GM21825 (cell line): ENCODE data around the gene CENPP.
"Not testable (repeated sequence)": the region's sequence is repeated elsewhere in the genome, so short reads cannot be mapped to it uniquely, and the experiment has no call there.

ENCODE experiments used
- ATAC-seq: cut with Tn5 transposase; IDR thresholded peaks from one replicate; pipeline ENCODE4 v1.9.1; 2021; ENCODE audit warnings: mild to moderate bottlenecking, moderate library complexity; ENCODE audit not compliant: unreplicated experiment

CENPP gene

DNA sequence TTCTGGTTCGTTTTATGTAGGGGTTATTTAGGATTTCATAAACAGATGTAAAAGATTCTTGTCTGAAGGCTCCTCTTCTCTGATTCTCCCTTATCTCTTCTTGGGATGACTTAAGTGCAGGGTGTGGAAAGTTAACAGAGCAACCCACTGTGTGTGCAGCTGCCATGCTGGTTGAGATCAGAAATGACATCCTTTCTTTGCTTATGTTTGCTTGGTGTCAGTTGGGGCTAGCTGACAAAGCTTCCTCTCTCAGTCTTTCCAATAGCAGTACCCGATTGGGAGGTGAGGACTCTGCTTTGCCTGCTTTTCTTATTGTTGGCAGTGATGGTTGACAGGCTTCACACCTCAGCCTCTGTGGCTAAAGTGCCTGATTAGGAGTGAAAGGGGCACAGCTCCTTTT, 52.1 kb downstream of the CENPP start:
- ATAC-seq: no peak

DNA sequence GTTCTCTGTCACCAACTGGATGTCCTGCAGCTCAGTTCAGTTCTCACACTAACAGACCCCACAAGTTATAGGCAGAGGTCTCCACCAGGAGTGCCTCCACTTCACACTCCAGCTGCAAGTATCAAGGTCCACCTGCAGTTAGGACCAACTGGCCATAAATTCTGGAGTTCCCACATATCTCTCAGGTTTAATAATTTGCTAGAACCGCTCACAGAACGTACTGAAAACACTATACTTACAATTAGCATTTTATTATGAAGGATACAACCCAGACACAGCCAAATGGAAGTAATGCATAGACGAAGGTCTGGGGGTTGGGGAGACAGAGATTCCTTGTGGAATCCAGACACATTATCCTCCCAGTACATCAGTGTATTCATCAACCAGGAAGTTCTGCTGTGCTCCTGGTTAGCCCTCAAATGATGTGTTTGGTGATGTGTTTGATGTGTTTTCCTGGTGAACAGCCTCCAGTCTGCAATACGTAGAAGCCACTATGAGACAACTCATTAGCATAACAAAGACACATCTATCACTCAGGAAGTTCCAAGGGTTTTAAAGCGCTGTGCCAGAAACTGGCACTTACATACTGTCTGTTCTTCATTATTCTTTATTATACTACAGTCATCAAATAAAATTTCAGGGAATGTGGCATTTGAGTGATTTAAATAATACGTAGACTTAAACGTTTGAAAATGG, 53.3 kb downstream of the CENPP start:
- ATAC-seq: no peak

DNA sequence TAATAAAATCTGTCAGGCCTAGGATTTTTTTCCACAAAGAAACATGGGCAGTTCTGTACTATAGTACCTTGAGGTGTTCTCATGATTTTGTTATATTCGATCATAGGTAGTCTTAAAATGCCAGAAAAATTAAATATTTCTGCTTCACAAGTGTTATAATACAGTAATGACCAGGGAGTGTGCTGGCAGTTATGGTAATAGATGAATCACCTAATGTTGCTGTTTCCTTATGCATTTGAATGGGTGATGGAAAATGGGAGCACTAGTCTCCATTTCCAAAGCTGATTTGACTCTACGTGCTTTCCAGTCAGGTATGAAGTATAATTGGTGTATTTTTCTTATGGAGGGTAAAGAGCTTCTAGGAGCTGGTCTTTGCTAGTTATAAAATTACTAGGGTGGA, 54.9 kb downstream of the CENPP start:
- no peak for ATAC-seq

DNA sequence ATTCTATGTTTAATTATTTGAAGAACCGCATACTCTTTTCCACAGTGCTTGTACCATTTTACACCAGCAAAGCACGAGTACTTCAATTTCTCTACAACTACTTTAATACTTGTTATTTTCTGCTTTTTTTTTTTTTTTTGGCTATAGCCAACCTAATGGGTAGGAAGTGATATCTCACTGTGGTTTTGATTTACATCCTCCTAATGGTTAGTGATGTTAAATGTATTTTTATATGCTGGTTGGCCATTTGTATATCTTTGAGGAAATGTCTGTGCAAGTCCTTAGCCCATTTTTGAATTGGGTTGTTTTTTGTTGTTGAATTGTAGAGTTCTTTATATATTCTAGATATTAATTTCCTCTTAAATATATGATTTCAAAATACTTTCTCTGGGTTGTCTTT, 56.0 kb downstream of the CENPP start:
- ATAC-seq: no peak

DNA sequence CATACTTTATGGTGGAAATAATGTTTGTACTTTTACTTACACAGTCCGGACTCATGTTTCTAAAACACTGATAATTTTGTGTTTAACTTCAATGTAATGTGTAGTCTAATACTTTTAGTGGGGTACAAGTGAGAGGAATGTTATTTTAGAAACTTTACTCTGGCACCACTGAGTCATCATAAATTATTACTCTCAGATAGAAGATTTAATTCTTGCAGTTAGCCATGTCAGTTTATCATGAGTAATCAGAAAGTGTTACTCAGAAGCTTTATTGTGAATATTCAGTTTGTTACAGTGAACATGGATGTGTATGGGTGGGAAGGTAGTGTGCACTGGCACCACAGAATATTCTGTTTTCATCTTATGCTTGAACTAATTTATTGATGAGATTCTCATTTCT, 58.6 kb downstream of the CENPP start:
- ATAC-seq: no peak

DNA sequence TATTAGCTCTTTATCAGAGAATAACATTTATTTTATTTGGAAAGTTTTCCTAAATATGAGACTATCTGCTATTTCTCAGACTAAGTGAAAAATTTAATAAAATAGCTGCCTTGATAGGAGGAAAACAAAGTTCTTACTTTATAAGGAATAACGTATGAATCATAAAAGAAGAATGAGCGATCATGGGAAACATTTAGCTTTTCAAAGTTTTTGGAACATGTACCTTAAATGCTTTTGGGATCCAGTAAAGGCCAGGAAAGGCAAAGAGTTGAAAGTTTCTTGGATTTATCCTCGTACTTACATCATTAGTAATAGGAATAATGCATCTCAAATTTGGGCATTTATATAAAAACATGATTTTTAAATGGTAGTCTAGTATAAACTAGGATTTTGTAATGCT, 59.2 kb downstream of the CENPP start:
- ATAC-seq: no peak

DNA sequence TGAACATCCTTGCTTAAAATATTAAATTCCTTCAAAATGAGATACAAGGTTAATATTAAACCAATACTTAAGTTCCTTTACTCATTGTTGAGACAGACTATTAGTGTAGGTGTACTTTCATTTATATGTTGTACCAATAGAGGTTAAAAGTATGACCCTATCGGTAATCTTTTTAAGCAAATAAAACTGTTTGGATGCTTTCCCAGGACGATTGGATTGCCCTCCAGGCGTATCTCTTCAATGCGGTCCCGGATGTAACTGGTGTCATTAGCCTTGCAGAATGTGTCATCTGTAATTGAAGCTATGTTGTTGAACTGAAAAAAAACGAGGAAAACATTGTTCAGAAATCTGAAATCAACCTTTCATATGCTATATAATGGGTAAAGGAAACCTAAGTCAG, 59.7 kb downstream of the CENPP start:
- ATAC-seq: no peak

DNA sequence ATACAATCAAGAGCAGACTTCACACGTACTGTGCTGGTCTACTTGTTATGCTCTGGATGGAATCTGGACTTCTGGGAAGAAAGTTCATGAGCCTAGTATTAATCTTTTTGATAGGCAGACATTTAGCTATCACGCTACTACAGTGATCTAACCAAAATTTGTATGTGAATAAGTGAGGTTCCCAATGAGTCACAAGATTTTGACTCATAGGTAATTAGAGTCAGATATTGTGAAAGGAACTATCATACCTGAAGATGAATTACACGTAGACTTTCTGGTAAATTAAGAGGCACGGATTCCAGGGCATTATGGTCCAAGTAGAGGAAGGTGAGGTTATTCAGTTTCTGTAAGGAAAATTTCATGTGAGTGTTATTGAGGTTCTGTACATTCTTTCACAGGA, 60.2 kb downstream of the CENPP start:
- ATAC-seq: no peak

DNA sequence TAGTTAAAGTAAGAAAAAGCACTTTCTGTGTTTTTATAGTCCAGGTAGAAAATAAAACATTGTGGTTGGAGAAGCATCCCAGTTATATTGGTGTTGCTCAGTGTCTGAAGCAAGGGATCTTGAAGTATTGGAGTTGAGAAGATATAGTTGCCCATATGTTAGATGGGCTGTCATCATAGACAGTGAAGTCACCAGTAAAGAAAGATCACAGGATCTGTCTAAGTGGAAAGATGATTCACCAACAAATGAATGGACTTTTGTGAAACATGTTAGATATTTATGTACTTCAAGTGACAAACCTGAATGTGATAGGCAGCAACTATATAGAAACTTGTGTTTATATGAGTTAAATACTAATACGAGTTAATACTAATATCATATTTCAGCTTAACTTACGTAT, 66.9 kb downstream of the CENPP start:
- ATAC-seq: no peak

DNA sequence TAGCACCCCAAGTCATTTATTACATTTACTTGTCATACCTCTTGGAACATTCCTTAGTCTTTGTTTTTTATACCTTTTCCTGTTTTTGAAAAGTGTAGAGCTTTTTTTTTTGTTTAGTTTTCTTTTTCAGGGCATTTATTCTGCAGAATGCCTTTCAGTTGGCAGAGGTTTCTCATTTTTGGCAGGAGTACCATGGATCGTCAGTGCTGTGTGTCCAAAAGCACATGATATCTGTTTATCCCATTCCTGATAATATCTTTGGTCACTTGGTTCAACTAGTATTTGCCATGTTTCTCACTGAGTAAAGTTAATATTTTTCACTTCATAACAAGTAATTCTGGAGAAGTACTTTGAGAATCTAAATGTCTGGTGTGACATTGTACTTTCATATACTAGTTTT, 67.9 kb downstream of the CENPP start:
- ATAC-seq: no peak

DNA sequence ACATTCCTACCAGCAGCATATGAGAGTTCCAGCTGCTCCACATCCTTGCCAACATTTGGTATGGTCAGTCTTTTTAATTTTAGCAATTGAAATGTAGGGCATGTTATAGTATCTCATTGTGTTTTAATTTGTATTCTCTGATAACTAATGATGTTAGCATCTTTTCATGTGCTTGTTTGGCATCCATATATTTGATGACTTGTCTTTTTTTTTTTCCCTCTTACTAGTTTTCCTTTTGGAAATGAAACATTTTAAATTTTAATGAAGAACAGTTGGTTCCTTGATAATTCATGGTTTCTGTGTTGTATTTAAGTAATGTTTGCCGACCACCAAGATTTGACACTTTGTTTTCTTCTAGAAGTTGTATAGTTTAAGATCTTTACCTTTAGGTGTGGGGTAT, 69.9 kb downstream of the CENPP start:
- ATAC-seq: no peak

DNA sequence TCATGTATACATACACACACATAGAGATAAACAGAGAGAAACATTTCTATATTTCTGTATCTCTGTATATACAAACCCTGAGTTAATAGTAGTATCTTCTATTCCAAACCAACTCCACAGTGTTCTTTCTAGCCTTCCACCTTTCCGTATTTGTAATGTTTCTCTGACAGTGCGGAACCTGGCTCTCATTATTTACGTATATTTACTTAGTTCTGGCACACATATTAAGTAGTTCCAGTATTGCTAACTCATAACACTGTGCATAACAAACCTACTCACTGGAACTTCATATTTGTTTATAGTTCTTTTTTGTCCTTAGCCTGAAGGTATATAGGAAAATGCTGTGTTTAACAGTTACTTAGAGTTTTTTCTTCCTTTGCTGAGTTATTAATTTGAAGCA, 72.1 kb downstream of the CENPP start:
- no peak for ATAC-seq

DNA sequence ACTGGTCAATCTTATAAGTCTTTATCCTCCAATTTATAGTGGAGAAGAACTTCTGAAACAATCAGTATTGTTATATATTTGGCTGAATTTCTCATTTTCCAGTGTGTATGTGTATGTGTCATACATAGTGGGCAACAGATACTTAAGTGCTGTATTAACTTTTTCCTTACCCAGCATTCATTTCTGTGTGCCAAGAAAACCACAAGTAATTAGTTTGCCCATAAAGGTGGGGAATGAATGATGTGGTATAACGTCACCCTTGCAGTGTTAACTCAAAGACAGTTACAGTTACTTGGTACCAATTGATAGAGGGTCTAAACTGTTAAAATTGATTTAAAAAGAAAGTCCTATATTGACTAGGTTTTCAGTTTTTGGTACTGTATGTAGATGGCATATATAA, 76.6 kb downstream of the CENPP start:
- ATAC-seq: no peak

DNA sequence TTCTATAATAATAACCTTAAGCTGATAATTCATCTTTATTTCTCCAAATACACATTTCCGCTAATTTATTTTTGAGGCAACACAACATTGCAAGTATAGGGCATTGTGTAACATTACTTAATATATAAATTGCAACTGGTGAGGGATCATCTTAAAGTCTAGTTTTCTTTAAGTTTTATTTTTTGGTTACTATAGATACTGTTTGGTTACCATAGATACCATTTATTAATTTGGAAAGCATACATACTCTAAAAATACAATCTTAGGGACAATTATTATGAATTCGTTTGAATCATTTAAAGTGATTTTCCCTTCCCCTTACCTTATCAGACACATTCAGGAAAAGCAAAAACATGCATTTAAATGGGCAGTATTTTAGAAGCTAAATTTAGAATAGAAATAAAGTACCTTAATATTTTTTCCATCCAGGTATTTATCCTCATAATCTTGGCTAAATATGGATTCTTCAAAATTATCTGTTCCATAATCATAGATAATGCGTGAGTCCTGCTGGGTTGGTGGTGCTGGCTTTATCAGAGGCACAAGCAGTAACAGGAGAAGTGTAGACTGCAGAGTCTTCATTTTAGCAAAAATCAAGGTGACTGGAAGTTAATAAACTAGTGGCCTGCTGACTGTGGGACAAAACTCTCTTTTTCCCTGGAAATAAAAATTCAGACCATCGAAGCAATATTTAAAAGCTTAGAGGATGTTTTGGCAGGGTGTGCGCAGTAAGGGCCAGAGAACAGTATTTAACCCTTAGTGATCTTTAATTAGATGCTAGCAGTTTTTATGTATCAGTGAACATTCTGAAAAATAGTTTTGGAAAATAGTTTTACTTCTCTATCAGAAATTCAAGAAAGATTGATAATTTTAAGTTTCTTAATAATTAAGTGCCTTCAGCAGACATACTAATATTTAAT, 77.3 kb downstream of the CENPP start:
- ATAC-seq: no peak

DNA sequence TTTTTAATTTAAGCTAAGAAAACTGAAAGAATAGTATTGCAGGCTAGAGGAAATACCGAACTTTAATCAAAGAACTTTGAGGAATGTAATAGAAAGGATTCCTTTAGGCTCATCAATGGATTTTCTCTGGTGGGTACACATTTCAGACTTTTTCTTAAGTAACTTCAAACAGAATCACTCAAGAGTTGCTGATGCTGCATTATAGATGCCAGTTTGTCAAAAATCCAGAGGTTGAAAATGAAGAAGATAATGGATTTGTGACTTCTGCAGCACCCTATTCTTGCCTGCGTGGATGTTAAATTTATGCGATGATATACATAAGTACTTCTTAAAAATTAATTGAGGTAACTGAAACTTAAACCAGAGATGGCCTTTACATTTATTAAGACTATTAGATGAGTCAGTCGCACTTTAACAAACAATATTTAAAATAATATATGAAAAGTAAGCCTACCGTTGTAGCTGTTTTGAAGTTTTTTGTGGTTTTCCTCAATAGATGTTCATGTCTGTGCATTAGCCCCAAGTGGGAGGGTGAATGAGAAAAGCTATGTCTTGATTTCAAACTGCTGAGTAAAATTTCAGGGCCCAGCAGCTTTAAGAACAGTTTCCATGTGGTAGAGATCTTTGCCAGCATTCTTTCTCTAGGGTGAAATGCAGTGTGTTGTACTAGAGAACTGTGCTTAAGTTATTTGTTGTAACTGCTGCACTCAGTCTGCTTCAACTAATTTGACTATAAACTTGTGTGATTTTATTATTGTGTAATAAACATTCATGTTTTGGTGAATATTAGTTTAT, 78.5 kb downstream of the CENPP start, which contains the start of gene OGN:
Gene OGN, minus strand, starts transcription at position 537 of the 795 bp plus-strand sequence. CDS start 1,171 bp downstream, outside the sequence.
- ATAC-seq: no peak

DNA sequence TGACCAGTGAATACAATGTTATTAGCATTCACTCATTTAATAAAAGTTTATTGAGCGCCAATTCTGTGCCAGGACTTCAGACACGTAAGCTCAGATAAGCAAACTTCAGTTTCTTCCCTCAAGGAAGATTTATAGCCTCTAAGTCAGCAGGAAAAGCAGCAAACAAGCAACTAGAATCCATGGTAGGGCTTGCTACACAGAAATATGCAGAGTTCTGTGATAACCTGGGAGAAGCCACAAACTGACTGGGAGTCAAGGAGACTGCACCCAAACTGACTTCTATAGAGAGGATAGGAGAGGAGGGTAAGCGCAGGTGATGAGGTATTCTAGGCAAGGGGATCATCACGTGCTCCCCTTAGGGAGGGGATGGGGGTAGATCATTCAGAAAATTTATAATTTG, 80.1 kb downstream of the CENPP start:
- ATAC-seq: no peak

DNA sequence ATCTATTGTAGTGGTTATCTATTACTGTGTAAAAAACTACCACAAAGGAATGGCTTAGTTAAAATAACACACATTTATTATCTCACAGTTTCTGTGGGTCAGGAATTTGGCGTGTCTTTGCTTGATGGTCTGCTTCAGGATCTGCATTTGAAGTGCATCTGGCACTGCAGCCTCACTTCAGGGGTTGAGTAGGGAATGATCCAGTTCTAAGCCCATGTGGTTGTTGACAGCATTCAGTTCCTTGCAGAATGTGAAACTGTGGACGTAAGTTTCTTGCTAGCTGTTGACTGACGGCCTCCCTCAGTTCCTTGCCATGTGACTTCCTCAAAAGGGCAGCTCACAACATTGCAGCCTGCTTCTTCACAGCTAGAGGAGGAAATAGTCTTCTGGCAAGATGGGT, 80.7 kb downstream of the CENPP start:
- ATAC-seq: peak; percentile 68

DNA sequence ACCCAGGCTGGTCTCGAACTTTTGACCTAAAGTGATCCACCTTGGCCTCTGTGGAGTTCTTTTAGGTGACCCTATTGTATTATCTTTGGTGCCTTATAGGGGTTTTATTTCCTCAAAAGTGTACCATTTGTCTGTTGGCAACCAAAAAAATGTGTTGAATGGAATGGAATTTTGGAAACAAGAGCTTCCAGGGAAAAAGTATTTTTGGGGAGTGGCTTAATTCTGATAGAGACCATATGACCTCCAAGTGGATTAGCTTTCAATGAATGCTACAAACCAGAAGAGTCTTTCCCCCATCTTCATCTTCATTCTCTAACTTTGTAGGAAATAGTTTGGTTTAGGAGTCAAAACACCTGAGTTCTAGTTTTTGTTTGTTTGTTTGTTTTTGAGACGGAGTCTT, 82.1 kb downstream of the CENPP start:
- ATAC-seq: no peak

DNA sequence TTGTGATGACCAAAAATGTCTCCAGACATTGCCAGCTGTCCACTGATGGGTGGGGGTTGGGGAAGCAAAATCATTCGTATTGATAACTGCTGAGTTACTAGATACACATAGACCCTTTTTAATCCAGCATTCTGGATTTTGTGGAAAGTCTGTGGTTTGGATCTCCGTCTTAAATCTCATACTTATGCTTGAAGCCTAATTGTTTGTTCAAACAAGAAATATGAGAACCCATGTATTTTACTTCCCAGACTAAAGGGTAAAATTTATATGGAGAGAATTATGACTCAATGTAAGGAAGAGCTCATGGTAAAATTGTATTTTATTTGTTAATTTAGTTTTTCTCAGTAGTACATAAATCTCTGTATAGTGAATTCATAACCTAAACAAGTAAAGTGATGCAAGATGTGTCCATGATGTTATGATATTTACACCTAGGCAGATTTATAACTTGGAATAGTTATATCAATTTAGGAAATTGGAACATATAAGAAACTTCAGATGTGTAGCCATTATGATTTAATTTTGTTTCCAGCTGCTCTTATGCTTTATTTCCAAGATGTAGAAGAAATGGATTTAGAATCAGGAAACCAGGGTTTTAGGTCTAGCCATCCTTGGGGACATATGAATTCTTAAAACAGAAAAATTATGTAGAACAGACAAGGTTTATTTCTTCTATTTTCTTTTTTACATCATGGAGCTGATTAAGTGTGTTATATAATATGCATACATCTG, 83.2 kb downstream of the CENPP start:
- ATAC-seq: no peak

DNA sequence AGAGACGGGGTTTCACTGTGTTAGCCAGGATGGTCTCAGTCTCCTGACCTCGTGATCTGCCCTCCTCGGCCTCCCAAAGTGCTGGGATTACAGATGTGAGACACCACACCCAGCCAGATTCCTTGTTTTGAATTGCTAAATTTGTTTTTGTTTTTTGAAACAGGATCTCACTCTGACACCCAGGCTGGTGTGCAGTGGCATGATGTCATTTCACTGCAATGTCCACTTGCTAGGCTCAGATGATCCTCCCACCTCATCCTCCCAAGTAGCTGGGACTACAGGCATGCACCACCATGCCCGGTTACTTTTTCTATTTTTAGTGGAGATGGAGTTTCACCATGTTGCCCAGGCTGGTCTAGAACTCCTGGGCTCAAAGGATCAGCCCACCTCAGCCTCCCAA, 85.4 kb downstream of the CENPP start:
- not testable (repeated sequence) for ATAC-seq

DNA sequence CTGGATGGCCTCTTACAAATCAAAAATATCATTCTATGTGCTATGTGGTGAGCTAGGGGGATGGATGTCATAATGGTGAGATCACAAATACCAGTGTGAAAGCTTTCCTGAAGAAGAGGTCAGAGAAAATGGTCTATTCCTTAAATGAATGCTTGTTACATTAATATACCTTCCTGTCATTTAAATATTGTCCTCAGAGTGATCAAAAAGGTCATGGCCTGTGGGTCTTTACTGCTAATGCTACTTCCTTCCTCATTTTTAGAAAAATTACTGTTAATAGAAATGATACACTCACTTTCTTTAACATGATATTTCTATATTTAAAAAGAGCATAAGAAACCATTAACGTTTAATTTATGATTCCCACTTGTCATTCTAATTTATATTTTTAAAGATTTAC, 88.8 kb downstream of the CENPP start:
- no peak for ATAC-seq
